GM18511 (cell line): ENCODE data around the gene DDX27.

Experiments used
- ATAC-seq: cut with Tn5 transposase; IDR thresholded peaks from one replicate; pipeline ENCODE4 v1.9.1; 2021; ENCODE audit warnings: mild to moderate bottlenecking, moderate library complexity; ENCODE audit not compliant: unreplicated experiment

The DDX27 gene

GRCh38 chr20:49247169-49247723, 28.0 kb downstream of the DDX27 start:
- no peak for ATAC-seq

- ATAC-seq, result no peak
Measured at GRCh38 chr20:49247792-49248191, 28.6 kb downstream of the DDX27 start.

- no peak for ATAC-seq
Measured at GRCh38 chr20:49248301-49248700, 29.1 kb downstream of the DDX27 start.

- no peak for ATAC-seq
Measured at GRCh38 chr20:49248879-49249665, 29.9 kb downstream of the DDX27 start.

- ATAC-seq, result no peak
Measured at GRCh38 chr20:49252556-49253350, 33.5 kb downstream of the DDX27 start.

- ATAC-seq, result no peak
Measured at GRCh38 chr20:49256261-49256660, 37.0 kb downstream of the DDX27 start.

- no peak for ATAC-seq
Measured at GRCh38 chr20:49259284-49259683, 40.1 kb downstream of the DDX27 start.

- ATAC-seq, result no peak
Measured at GRCh38 chr20:49259799-49260198, 40.6 kb downstream of the DDX27 start.

GRCh38 chr20:49260218-49260617, 41.0 kb downstream of the DDX27 start:
- ATAC-seq, result no peak

GRCh38 chr20:49261173-49261572, 42.0 kb downstream of the DDX27 start:
- no peak for ATAC-seq

GRCh38 chr20:49262444-49262843, 43.2 kb downstream of the DDX27 start:
- no peak for ATAC-seq

GRCh38 chr20:49267327-49267726, 48.1 kb downstream of the DDX27 start:
- ATAC-seq, result no peak

- no peak for ATAC-seq
Measured at GRCh38 chr20:49268600-49269365, 49.6 kb downstream of the DDX27 start.

GRCh38 chr20:49270177-49270576, 51.0 kb downstream of the DDX27 start:
- no peak for ATAC-seq

- no peak for ATAC-seq
Measured at GRCh38 chr20:49270736-49271135, 51.5 kb downstream of the DDX27 start.

- ATAC-seq, result peak; percentile 47
Measured at GRCh38 chr20:49272654-49273053, 53.4 kb downstream of the DDX27 start.

GRCh38 chr20:49273696-49274277, 54.6 kb downstream of the DDX27 start:
- no peak for ATAC-seq

GRCh38 chr20:49275216-49275615, 56.0 kb downstream of the DDX27 start:
- no peak for ATAC-seq

- ATAC-seq, result no peak
Measured at GRCh38 chr20:49275636-49276035, 56.4 kb downstream of the DDX27 start.

- no peak for ATAC-seq
Measured at GRCh38 chr20:49276161-49276960, 57.1 kb downstream of the DDX27 start.
